Activated CD4-positive, alpha-beta T cell treated with anti-CD3 and anti-CD28 coated beads for 1 hour (primary cell): Measurements from ENCODE around the gene TCF12.

Source experiments
- DNase-seq: peaks from one replicate; pipeline ENCODE4 v3.0.0-alpha.2; 2020

TCF12 gene

DNA sequence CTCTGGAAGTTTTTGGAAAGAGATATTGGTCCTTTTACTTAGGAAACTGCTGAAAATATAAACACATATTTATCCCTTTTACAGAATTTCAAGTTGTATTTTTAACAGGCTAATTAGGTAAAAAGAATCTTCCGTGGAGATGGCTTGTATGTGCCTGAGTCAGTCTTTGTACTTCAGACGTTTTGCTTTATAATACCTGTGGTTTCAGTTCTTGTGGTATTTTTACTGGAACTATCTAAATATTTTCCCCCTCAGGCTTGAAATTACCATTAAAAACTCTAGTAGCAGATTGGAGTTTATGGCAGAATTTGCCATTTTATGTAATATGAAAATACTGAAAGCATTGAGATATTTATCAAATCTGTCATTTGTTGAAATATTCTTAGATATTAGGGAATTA lies 306.2 kb downstream of the TCF12 start:
- no peak for DNase-seq

DNA sequence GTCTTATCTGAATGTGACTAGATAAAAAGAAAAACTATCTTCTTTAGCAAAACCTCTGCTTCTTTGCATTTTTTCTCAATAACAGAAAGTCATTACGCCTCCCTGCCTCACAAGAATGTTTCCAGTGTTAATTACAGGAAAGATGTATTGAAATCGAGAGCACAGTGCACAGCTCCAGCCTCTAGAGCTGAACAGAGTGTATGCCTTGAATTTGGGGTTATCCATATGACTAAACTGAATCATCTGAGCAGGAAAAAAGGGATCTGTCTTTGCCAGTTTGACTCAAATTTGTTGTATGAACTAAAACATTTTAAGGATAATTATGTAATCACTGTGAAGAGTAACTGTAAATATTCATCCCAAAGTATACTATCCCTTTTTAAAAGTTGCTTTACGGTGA lies 308.7 kb downstream of the TCF12 start:
- no peak for DNase-seq

DNA sequence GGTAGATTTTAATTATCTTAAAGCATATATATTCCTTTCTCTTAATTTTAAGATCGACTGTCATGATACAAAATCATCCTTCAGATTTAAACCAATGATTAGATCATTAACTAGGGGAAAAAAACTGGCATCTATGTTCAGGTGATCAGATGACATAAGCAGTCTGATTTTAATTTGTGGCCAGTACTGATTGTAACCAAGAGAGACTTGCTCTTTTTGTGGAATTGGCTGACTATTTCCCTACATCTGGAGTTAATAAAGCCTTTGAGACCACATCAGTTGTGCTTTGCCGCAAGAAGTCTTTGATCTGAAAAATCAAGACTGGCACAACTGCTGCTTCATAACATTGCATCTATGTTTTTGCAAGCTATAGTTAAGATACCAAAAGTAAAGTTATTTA lies 309.5 kb downstream of the TCF12 start:
- DNase-seq, result no peak

DNA sequence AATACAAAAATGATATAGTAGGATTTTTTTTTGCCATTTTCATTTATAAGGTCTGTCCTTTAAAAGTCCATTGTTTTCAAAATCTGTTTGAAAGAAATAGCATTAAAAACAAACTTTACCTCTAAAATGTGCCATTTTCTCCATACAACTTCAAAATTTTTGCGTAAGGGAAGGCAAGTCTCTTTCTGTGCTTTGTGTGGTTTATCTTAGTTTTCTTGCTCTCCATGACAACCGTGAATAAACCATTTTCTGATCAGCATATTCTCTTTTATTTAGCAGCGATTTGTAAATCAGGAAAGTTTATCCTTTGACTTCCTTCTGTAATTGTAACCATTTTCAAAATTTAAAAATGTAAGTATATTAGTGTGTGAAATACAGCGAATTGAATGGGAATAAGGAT lies 310.0 kb downstream of the TCF12 start:
- no peak for DNase-seq

DNA sequence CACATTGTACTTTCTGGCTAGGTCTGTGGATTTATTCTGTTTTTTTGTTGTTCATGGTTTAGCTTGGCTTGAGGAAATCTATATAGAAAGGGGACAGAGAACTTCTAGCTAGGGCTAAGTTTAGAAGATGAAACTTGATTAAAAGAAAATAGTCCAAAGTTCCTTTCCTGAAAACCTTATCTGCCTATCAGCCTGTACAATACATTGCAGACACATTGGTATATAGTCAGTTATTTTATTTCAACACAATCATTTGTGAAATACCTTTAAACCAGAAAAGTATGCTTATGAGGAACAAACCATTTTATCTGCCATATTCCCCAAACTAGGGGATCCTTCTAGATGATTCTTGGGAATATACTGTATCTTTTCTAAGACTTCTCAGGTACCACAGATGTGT lies 310.6 kb downstream of the TCF12 start:
- no peak for DNase-seq

DNA sequence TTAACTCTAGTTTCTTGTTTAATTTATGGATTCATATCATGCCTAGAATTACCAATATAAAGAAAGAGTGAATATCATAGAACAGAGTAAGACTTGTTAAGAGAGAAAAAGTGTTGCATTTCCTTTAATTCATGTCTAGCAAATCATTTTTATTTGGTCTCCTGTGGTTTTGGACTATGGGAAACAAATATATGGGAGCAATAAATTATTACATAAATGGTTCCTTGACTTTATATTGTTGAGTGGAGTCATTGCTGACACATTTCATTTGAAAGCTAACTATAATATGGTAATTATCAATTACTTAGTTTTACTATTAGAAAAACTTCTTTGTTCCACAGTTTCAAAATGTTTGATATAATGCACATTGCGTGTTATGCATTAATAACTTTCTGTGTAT lies 313.1 kb downstream of the TCF12 start:
- no peak for DNase-seq

DNA sequence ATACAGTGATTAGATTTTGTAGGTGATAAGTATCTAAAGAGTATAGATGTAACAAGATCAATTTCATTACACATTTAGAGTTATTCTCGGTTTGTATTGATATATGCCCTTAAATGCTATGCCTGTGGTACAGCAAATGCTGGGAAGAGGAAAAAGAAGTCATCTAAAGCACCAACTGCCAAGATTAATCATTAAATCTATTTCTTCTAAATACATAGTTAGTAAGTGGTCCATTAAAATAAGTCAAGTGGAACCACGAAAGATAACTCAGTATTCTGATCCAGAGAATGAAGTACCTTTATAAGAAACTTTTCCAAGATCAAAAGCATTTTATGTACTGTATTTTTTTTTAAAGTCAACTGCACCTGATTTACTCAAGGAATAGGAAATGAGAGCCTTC lies 315.7 kb downstream of the TCF12 start:
- no peak for DNase-seq

DNA sequence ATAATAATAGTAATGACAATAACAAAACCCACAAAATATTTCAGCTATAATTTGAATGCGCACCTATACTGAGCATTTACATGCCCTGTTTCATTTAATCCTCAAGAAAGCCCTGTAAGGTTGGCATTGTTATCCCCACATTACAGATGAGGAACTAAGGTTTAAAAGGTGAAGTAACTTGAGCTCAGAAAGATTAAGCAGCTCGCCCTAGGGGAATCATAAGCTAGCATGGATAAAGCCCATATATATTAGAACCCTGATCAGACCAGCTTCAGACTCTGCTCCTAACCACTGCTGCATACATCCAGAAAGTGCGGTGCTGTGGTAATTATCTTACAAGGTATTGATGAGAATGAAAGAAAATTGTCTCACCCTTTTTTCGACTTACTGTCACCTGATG lies 316.7 kb downstream of the TCF12 start:
- DNase-seq, result no peak

DNA sequence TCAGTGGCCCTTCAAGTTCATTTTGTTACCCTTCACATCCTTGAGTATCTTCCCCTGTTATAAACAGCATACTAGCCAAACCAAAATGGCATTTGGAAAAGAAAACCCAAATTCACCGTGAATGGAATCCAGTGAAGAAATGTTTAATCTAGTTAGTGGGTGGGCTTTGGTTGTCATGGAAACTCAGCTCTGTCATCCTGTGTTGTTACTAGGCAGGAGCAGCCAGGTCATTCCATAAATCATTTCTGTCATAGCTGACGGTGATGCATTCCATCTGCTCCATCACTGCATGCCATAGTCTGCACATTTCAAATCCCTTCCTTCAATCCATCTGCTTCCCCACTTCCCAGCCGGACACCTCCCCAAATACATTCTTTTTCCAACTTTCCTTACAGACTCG lies 317.4 kb downstream of the TCF12 start:
- no peak for DNase-seq

DNA sequence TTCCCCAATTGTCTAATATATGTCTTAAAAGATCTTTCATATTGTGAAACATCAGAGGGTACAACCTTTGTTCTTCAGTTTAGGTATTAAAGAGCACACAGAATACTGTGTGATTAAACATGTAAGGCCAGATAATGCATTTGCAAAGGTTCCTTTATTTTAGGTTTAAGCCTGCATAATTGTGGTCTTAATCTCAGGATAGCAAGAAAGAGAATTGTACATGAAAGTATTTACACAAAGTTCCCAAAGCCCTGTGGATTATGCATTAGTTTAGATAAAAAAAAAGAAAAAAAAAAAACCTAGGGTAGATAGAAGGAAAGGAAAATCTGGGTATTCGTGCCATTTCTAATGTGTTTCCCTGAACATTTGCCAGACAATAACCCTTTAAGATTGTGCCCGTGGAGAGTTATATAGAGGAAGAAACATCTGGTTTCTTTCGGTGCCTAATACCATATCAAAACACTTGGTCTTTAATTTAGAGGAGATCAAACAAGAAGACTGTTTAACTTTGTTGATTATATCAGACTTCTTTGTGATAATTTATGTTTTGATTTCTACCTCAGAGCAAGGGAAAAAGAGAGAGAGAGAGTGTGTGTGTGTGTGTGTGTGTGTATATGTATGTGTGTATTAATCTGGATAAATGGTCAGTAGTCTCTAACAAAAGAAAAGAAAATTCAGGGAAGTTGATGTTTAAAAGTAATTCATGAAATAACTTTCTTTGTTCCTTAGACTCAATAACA lies 318.3 kb downstream of the TCF12 start:
- DNase-seq, result no peak

DNA sequence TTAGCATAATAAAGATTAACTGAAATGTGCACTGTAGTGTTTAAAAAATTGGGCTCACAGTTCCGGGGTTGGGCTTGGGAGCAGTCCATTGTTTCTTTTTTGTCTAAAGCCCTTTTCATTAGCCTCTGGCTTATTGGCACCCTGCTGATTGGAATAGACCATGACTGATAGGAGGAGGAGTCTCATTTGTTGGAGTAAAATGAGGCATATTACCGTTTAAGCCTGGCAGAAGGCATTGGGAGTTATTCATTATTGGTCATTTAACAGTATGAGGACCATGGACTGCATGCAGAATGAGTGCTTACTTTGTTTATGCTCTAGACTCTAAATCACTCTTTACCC lies 318.8 kb downstream of the TCF12 start:
- DNase-seq, result no peak

DNA sequence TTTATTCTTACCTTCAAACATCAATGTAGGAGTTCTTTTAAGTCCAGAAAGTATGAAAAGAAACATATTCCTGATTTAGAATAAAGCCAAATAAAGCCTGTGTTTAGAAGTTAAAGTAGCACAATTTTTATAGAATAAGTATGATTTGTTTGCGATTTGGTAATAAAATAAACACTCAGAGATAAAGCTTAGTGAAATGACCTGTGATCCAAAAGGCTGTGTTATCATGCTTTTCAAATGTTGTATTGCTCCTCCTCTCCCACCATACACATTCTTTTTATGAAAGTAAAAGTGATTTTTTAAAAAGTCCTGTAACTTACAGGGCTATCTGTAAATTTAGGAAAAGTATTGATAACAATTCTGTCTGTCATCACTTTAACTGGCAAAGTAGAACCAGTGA lies 319.2 kb downstream of the TCF12 start:
- DNase-seq, result no peak

DNA sequence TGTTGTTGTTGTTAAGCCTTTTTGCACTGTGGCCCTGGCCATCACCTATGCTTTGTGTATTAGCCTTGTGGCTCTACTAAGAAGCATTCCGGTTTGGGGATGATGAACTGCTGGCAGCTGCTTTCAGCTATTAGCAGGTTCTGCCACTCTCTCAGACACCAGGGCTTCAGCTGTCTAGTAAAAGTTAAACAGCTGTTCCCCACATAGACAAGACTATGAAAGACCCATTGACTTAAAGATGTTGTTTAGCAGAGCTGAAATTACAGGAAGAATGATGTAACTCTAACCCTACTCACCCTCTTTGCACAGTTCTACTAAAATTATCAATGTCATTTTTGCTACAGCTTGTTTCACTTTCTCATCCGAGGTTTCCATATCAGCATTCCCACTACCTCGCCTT lies 326.7 kb downstream of the TCF12 start:
- no peak for DNase-seq

DNA sequence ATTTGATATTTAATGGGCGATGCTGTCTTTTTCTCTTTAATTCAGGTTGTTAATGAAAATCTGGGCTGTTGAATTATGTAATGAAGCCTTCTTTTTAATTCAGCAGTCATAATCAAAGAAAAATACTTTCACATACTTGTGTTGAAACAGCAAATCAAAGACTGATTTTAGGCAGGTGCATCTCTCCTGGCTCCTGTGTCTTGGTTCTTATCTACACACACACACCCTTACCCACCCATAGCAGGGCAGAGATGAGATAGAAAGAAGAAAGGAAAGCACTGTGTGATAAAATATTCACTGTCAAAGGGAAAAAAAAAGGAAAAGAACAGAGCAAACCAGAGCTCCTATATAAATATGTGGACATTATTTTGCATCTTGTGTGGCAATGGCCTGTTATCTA lies 327.3 kb downstream of the TCF12 start:
- DNase-seq, result no peak

DNA sequence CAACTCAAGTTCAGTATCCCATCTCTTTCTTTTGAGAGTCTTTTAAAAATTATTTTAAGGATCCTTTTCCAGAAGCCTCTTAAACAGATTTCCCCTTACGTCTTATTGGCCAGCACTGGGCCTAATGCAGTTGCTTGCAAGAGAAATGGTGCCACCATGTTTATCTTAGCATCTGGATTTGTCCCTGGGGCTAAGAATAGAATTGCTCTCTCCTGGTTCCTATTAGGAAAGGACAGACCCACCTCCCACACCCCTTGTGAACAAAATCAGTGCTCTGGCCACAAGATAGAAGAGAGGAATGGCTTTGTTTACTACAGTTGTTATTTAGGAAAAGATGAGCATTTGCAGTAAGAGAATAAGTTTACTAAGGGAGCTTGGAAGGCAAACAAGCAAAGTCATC lies 329.6 kb downstream of the TCF12 start:
- DNase-seq, result no peak

DNA sequence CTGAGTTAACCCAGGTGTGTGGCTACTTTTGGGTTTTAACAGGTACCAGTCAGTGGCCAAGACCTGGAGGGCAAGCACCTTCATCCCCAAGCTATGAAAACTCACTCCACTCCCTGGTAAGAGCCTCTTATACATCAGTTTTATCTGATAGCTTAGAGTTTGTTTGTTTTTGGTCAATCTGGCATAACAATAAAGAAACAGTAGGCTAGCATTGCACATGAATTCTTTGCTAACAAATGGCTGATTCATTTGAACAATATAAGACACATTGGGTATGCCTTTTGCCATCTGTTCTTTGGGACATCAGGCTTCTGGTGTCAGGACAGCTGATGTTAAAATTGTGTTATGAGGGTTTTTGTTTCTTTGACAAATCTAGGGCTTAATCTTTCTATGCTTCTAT lies 332.9 kb downstream of the TCF12 start:
- DNase-seq, result no peak

DNA sequence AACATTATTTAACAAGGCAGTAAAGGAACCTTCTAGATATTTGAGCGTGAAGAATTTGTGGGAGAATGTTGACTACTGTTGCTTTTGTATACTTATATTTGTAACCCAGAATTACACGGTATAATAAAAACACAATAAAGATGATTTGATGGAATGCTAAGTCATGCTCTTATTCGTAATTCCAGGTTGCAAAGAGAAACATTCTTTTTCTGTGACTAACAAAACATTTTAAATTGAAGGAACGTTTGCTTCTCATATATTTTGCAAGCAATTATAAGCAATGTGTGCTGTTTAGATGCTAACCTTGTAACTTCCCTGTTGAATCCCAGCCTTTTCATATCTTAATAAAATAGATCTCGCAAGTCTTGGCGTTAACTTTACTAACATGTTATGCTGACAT lies 333.5 kb downstream of the TCF12 start:
- DNase-seq, result no peak

DNA sequence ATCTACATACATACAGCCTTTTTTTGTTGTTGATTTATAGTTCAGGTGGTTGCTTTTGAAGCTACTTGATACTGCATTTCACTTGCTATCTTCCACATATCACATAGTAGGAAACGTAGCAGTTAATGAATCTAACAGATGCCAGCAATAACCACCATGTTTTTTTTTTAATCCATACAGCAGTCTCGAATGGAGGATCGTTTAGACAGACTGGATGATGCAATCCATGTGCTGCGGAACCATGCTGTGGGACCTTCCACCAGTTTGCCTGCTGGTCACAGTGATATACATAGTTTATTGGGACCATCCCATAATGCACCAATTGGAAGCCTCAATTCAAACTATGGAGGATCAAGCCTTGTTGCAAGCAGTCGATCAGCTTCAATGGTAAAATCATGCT lies 334.6 kb downstream of the TCF12 start:
- no peak for DNase-seq

DNA sequence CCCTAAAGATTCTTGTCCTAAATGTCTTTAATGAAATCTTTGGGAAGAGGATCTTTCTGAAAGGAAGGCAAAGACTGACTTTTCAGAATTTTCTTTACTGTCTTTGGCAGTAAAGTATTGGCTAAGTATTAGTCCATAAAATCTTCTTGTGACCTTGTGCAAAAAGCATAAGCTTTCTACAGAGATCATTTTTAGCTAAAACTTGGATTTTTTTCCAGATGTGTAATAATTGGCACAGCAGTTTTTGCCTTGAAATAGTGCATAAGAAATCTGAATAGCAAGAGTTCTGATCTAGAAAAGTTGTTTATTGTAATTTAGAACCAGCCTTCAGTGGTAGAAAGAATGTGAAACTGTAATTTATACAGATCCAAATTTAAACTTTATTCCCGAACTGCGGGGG lies 335.1 kb downstream of the TCF12 start:
- no peak for DNase-seq

DNA sequence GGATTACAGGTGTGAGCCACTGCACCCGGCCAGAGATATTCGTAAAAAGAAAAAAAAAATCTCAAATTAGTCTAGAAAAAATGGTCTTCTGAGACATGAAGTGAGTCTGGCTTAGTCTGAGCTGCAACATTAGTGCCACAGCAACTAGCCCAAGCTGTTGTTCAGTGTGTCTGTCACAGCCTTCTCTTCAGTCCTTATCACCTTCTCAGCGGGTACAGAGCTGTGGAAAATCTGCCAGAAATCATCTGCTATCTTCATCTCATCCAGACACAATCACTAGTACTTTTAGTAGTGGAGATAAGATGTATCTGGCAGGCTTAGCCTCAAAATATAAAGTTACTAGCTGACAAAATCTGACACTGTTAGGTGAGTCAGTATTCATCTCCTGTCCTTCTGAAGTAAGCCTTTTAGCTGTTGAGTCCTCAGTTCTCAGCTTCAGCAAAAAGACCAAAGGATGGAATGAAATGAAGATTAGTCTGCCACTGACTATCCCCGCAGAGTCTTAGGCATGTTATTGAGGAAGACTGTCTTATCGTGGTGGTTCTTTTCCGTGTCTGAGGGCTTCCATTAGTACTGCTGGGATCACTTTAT lies 337.4 kb downstream of the TCF12 start:
- DNase-seq, result no peak

DNA sequence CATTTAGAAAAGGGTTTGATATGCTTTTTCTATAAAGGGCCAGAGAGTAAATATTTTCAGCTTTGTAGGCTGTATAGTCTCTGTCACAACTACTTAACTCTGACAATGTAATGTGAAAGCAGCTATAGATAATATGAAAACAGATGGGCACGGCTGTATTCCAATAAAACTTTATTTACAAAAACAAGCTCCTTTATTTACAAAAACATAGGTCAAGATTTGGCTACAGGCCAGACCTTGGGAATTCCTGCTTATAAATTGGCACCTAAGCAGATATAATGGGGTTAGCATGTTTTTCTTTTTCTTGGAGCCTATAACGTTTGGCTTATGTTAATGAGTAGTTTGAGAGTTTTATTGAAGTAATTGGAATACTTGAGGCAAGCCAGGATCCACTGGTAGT lies 338.5 kb downstream of the TCF12 start:
- no peak for DNase-seq

DNA sequence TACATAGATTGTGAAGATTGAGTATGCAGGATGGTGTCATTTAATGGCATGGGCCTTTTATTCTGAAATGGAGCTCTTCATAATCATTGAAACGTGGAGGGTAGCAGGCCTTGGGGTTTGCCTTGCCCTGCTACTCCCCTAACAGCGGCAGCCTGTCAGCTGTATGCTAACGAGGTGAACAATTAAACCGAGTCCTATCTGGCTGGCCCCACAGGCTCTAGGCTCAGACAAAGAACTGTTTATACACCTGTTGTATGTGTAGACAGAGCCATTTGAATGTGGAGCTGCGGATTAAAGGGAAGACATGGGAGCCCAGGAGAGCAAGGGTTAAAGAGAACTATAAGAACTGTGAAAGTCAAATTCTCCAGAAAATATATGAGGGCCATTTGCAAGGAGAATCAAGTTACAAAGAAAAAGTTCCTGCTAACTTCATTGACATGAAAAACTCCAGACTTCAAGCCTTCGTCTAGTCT lies 341.2 kb downstream of the TCF12 start:
- no peak for DNase-seq

DNA sequence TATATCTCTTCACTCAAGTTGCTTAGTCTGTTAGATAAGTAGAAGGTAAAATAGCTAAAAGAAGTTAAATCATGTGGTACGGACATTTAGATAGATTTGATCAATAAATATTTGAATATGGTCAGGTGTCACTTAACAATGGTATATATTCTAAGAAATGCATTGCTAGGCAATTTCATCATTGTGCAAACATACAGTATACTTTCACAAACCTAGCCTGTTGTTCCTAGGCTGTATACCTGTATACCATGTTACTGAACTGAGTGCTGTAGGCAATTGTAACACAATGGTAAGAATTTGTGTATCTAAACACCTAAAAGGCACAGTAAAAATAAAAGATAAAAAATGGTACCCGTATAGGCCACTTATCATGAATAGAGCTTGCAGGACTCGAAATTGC lies 345.1 kb downstream of the TCF12 start:
- no peak for DNase-seq

DNA sequence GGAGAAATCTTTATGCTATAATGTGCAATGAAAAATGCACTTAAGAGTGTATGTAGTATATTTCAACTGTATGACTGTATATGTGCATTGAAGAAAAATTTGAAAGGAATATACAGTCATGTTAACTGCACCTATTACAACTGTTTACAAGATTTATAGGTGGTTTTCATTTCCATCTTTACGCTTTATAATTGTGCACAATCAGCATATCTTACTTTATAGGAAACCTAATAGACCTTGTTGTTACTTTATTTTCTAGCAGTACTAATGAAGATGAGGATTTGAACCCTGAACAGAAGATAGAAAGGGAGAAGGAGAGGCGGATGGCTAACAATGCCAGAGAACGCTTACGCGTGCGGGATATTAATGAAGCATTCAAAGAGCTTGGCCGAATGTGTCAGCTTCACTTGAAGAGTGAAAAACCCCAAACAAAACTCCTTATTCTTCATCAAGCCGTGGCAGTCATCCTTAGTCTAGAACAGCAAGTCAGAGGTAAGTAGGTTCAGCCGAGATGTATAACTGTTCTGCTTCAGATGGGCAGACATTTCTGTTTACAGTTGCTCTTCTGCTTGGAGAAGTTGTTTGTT lies 354.4 kb downstream of the TCF12 start:
- DNase-seq, result no peak

DNA sequence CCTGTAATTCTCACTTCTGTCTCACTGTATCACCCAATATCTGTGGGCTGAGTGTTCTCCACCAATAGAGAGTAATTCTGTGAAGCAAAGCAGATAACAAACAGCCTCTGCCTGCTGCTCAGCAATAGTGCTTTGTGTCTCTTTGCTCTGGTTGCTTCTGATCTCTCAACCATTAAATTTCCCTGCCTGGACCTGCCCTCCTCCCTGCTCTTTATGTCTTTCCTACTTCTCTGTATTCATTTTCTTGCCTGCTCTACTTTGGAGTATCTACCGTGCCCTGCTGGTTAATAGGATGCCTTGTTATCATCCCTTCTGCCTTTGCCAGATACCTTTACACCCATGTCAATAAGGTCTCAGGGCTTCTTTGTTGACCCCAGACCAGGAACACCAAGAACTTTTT lies 355.0 kb downstream of the TCF12 start:
- DNase-seq, result no peak
